Measurements from ENCODE around the gene RBM20. TPM values are rescaled to one million over a fixed set of nuclear protein-coding genes. Genes with fewer than 3 reads are reported as not detected.

The RBM20 gene
- total and polyA plus RNA-seq, 2 of the 13 experiments (the other 11 are each of a cell fraction or from before 2014, with no cell fraction given) = 0.02 to 0.22 TPM

- TF ChIP-seq MLXIP (CRISPR knock-in tag; IDR thresholded peaks at IDR 0.05; ENCODE audit: borderline replicate concordance) (no peak), ZNF629 (CRISPR knock-in tag; conservative IDR thresholded peaks at IDR 0.05) (no peak), ZBTB44 (CRISPR knock-in tag; IDR thresholded peaks at IDR 0.05) (no peak), MNT (IDR thresholded peaks at IDR 0.05) (no peak), HOXA7 (CRISPR knock-in tag; IDR thresholded peaks at IDR 0.05) (no peak), ZNF891 (CRISPR knock-in tag; IDR thresholded peaks at IDR 0.05) (no peak), ZNF232 (CRISPR knock-in tag; IDR thresholded peaks at IDR 0.05; ENCODE audit: borderline replicate concordance) (no peak), ARID3A (IDR thresholded peaks at IDR 0.05; ENCODE audit: low read depth, low read length) (no peak), ZNF780A (CRISPR knock-in tag; IDR thresholded peaks at IDR 0.05) (no peak), CBX1 (IDR thresholded peaks at IDR 0.05; ENCODE audit: low read depth) (no peak), ZNF616 (CRISPR knock-in tag; IDR thresholded peaks at IDR 0.05; ENCODE audit: low read depth) (no peak), ZNF124 (CRISPR knock-in tag; IDR thresholded peaks at IDR 0.05) (no peak), IRX3 (CRISPR knock-in tag; IDR thresholded peaks at IDR 0.05; ENCODE audit: borderline replicate concordance, low read depth) (no peak), HNRNPL (IDR thresholded peaks at IDR 0.05; ENCODE audit: low read depth, low read length) (no peak), ADNP (CRISPR knock-in tag; IDR thresholded peaks at IDR 0.05) (no peak), KDM5B (CRISPR knock-in tag; IDR thresholded peaks at IDR 0.05; ENCODE audit: borderline replicate concordance) (peak; percentile 21; the same call in 1 of the 2 replicates), ZNF672 (CRISPR knock-in tag; IDR thresholded peaks at IDR 0.05) (no peak), KDM1A (CRISPR knock-in tag; IDR thresholded peaks at IDR 0.05) (no peak), FOXA1 (IDR thresholded peaks at IDR 0.05) (no peak), FOXA1 (CRISPR knock-in tag; IDR thresholded peaks at IDR 0.05) (peak; percentile 54; the same call in 1 of the 2 replicates), HNRNPK (IDR thresholded peaks at IDR 0.05; ENCODE audit: low read depth, low read length, poor library complexity, severe bottlenecking) (no peak)
Observed at GRCh38 chr10:110843796-110844616, 199.9 kb downstream of the RBM20 start (continued).
